Endothelial cell of hepatic sinusoid (primary cell): ENCODE measurements around the gene MPZL2.

Source experiments
- in situ Hi-C: cut with HindIII; loops from 2 replicates; pipeline ENCODE4 v1.10.0; 2017; ENCODE audit warnings: low sequenced_read_pairs

MPZL2 gene

GRCh38 chr11:118243993-118244762 lies 19.9 kb downstream of the MPZL2 start:
- in situ Hi-C loops, result no loop called here

- in situ Hi-C loops, result no loop called here
Measured at GRCh38 chr11:118243161-118243560, 20.9 kb downstream of the MPZL2 start.

GRCh38 chr11:118241764-118242098 lies 22.4 kb downstream of the MPZL2 start:
- in situ Hi-C loops, result no loop called here

- in situ Hi-C loops, result no loop called here
Measured at GRCh38 chr11:118240999-118241763, 22.9 kb downstream of the MPZL2 start.

GRCh38 chr11:118239509-118240205 lies 24.4 kb downstream of the MPZL2 start:
- in situ Hi-C loops, result no loop called here

- in situ Hi-C loops, result no loop called here
Measured at GRCh38 chr11:118238929-118239328, 25.2 kb downstream of the MPZL2 start.

GRCh38 chr11:118238421-118238820 lies 25.7 kb downstream of the MPZL2 start:
- in situ Hi-C loops, result no loop called here

- in situ Hi-C loops, result no loop called here
Measured at GRCh38 chr11:118236170-118236569, 27.9 kb downstream of the MPZL2 start.

- in situ Hi-C loops, result no loop called here
Measured at GRCh38 chr11:118234833-118235232, 29.3 kb downstream of the MPZL2 start.

GRCh38 chr11:118233850-118234249 lies 30.2 kb downstream of the MPZL2 start:
- in situ Hi-C loops, result no loop called here

GRCh38 chr11:118233377-118233776 lies 30.7 kb downstream of the MPZL2 start:
- in situ Hi-C loops, result no loop called here

GRCh38 chr11:118232659-118233058 lies 31.4 kb downstream of the MPZL2 start:
- in situ Hi-C loops, result no loop called here

- in situ Hi-C loops, result no loop called here
Measured at GRCh38 chr11:118231461-118231860, 32.6 kb downstream of the MPZL2 start.

GRCh38 chr11:118230088-118230487 lies 34.0 kb downstream of the MPZL2 start:
- in situ Hi-C loops, result no loop called here

GRCh38 chr11:118229274-118229847 lies 34.7 kb downstream of the MPZL2 start:
- in situ Hi-C loops, result no loop called here

- in situ Hi-C loops, result no loop called here
Measured at GRCh38 chr11:118227865-118228785, 36.0 kb downstream of the MPZL2 start.

GRCh38 chr11:118226781-118227180 lies 37.3 kb downstream of the MPZL2 start:
- in situ Hi-C loops, result no loop called here

- in situ Hi-C loops, result no loop called here
Measured at GRCh38 chr11:118226296-118226695, 37.8 kb downstream of the MPZL2 start.

- in situ Hi-C loops, result loop anchor here (5.0 kb wide), 1 partner anchor 33 kb away; no protein-coding TSS in a partner anchor
Measured at GRCh38 chr11:118224511-118225188, 39.4 kb downstream of the MPZL2 start, which contains the start of gene JAML. Gene JAML (minus strand): TSS chr11:118225011. CDS start chr11:118214866, 10,145 bp downstream.
